ENCODE results near the gene SOWAHB. TPM values are rescaled to one million over a fixed set of nuclear protein-coding genes. Genes with fewer than 3 reads are reported as not detected.
"Not testable (repeated sequence)": the region's sequence is repeated elsewhere in the genome, so short reads cannot be mapped to it uniquely, and the experiment has no call there.

Gene SOWAHB
- total RNA-seq, 2 experiments from 2014 or later, result not detected

DNA sequence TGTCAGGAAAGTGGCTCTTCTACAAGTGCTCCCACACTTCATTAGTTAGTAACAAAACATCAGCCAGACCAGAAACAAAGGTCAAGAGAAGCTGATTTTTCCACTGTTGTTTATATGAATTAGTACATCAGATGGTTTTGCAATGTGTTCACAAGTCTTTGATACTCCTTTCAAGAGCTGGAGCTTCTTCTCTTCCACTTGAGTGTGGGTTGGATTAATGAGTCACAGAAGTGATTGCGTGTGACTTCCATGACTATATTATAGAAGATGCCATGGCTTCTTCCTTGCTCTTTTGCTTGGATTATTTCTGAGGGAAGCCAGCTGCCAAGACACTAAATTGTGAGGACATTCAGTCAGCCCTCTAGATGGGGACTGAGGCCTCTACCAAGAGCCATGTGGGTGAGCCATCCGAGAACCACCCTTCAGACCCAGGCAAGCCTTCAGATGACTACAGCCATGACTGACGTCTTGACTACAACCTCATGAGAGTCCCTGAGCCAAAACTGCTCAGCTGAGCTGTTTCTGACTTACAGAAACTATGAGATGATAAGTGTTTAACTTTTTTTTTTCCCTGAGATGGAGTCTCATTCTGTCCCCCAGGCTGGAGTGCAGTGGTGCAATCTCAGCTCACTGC is 18.1 kb downstream of the SOWAHB start:
- no peak overlapping the region for H3K27ac ChIP-seq (ENCODE audit: low read depth, low read length, poor library complexity, severe bottlenecking)
- intact Hi-C loops (cut with micrococcal nuclease; ENCODE audit: unreplicated experiment), result no loop called here
- no peaks in the 10 kb centered on the region for H3K9me3 ChIP-seq (ENCODE audit: low read length)
- no peaks in the 10 kb centered on the region for H3K4me1 ChIP-seq (ENCODE audit: insufficient read depth, low read length, poor library complexity, severe bottlenecking)
- ChIA-PET POLR2A (interaction anchor here (1.1 kb wide), 1 partner anchor 9 kb away, joined by 3 read pairs; no protein-coding TSS in a partner anchor), CTCF (ENCODE audit: unreplicated experiment) (no interaction called here)
- H3K79me2 ChIP-seq (ENCODE audit: insufficient read depth, low read depth, low read length), result no peaks in the 10 kb centered on the region
- BruUV-seq (replicated peaks), result no TSS peak
- DNase-seq (ENCODE audit: low spot score), result no peak
- no peak overlapping the region for H3K4me3 ChIP-seq (ENCODE audit: low read depth, low read length, poor library complexity, severe bottlenecking)
- H2AFZ ChIP-seq (ENCODE audit: low read length), result no peak overlapping the region
- H3K36me3 ChIP-seq (ENCODE audit: insufficient read depth, low read length), result no peaks in the 10 kb centered on the region
- H3K4me2 ChIP-seq (ENCODE audit: low read length), result no peak overlapping the region
- H4K20me1 ChIP-seq (ENCODE audit: insufficient read depth, low read length), result no peaks in the 10 kb centered on the region
- TF ChIP-seq, protein P1, sequence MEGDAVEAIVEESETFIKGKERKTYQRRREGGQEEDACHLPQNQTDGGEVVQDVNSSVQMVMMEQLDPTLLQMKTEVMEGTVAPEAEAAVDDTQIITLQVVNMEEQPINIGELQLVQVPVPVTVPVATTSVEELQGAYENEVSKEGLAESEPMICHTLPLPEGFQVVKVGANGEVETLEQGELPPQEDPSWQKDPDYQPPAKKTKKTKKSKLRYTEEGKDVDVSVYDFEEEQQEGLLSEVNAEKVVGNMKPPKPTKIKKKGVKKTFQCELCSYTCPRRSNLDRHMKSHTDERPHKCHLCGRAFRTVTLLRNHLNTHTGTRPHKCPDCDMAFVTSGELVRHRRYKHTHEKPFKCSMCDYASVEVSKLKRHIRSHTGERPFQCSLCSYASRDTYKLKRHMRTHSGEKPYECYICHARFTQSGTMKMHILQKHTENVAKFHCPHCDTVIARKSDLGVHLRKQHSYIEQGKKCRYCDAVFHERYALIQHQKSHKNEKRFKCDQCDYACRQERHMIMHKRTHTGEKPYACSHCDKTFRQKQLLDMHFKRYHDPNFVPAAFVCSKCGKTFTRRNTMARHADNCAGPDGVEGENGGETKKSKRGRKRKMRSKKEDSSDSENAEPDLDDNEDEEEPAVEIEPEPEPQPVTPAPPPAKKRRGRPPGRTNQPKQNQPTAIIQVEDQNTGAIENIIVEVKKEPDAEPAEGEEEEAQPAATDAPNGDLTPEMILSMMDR (conservative IDR thresholded peaks at IDR 0.05; ENCODE audit: low read length), result no peak
- TF ChIP-seq EZH2phosphoT487 (IDR thresholded peaks at IDR 0.05; ENCODE audit: borderline replicate concordance, low read depth, low read length), result no peak
- no peaks in the 10 kb centered on the region for H3K9me2 ChIP-seq (ENCODE audit: insufficient read depth, low read length)

DNA sequence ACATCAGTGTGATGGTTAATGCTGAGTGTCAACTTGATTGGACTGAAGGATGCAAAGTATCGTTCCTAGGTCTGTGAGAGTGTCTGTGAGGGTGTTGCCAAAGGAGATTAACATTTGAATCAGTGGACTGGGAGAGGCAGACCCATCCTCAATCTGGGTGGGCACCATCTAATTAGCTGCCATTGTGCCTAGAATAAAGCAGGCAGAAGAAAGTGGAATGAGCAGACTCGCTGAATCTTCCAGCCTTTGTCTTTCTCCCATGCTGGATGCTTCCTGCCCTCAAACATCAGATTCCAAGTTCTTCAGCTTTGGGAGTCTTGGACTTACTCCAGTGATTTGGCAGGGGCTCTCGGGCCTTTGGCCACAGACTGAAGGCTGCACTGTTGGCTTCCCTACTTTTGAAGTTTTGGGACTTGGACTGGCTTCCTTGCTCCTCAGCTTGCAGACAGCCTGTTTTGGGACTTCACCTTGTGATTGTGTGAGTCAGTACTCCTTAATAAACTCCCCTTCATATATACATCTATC is 19.2 kb downstream of the SOWAHB start:
- intact Hi-C loops (cut with micrococcal nuclease; ENCODE audit: unreplicated experiment); POLR2A ChIA-PET; H3K36me3 ChIP-seq (ENCODE audit: insufficient read depth, low read length); H3K4me1 ChIP-seq (ENCODE audit: insufficient read depth, low read length, poor library complexity, severe bottlenecking); H3K27ac ChIP-seq (ENCODE audit: low read depth, low read length, poor library complexity, severe bottlenecking); H3K4me3 ChIP-seq (ENCODE audit: low read depth, low read length, poor library complexity, severe bottlenecking); H3K79me2 ChIP-seq (ENCODE audit: insufficient read depth, low read depth, low read length); H4K20me1 ChIP-seq (ENCODE audit: insufficient read depth, low read length); DNase-seq (ENCODE audit: low spot score); BruUV-seq (replicated peaks); H3K9me3 ChIP-seq (ENCODE audit: low read length); H3K4me2 ChIP-seq (ENCODE audit: low read length); H3K9me2 ChIP-seq (ENCODE audit: insufficient read depth, low read length); CTCF ChIA-PET (ENCODE audit: unreplicated experiment); H2AFZ ChIP-seq (ENCODE audit: low read length): not testable (repeated sequence)

DNA sequence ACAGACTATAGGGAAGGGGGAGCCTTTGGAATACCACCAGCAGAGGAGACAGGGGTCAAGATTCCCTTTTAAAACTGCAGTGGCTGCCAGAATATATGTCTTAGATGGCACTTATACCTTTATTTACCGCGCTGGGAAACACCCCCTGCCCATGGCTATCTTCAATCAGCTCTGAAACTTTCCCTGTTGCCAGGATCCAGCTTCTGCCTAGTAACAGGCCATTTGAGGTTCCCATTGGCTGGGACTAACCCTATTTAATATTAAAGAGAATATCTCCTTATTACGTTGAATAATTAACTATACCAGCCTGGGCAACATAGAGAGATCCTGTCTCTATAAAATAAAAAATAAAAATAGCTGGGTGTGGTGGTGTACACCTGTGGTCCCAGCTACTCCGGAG is 23.8 kb downstream of the SOWAHB start:
- ChIA-PET POLR2A (no interaction called here), CTCF (ENCODE audit: unreplicated experiment) (no interaction called here)
- Histone ChIP-seq H3K9me3 (ENCODE audit: low read length) (no peaks in the 10 kb centered on the region), H3K27ac (ENCODE audit: low read depth, low read length, poor library complexity, severe bottlenecking) (no peak overlapping the region), H3K9me2 (ENCODE audit: insufficient read depth, low read length) (no peaks in the 10 kb centered on the region), H3K4me3 (ENCODE audit: low read depth, low read length, poor library complexity, severe bottlenecking) (no peak overlapping the region), H3K4me1 (ENCODE audit: insufficient read depth, low read length, poor library complexity, severe bottlenecking) (no peaks in the 10 kb centered on the region), H3K4me2 (ENCODE audit: low read length) (no peak overlapping the region), H3K36me3 (ENCODE audit: insufficient read depth, low read length) (no peaks in the 10 kb centered on the region), H2AFZ (ENCODE audit: low read length) (no peak overlapping the region), H3K79me2 (ENCODE audit: insufficient read depth, low read depth, low read length) (no peaks in the 10 kb centered on the region), H4K20me1 (ENCODE audit: insufficient read depth, low read length) (no peaks in the 10 kb centered on the region)
- intact Hi-C loops (cut with micrococcal nuclease; ENCODE audit: unreplicated experiment), result no loop called here
- BruUV-seq (replicated peaks), result no TSS peak
- DNase-seq (ENCODE audit: low spot score), result no peak
- TF ChIP-seq, protein P1 (conservative IDR thresholded peaks at IDR 0.05; ENCODE audit: low read length), result no peak
- no peak for TF ChIP-seq EZH2phosphoT487 (IDR thresholded peaks at IDR 0.05; ENCODE audit: borderline replicate concordance, low read depth, low read length)

All from OCI-LY7 (cell line).